Esophagus muscularis mucosa (tissue), 3 donors: Measurements from ENCODE around the gene COG5.

ENCODE experiments used
- POLR2A ChIP-seq: fragments of 450-650 bp; IDR thresholded peaks from one replicate; pipeline ENCODE4 v1.6.1; 2017; ENCODE audit warnings: antibody characterized with exemption, moderate library complexity, mild to moderate bottlenecking, low read depth
- POLR2AphosphoS5 ChIP-seq, 2 donors: sonication (generic); formaldehyde crosslinking; IDR thresholded peaks; one replicate each; pipeline ENCODE4 v1.6.1; 2017; ENCODE audit warnings: antibody characterized with exemption in 2 of 2
- TF ChIP-seq, protein P1 (sequence below), 3 experiments: fragments of 200-600 bp in 2 of 3; fragments of 450-650 bp in 1 of 3; sonication (generic) in 2 of 3; IDR thresholded peaks; one replicate each; pipeline ENCODE4 v1.5.1; 2017 to 2019; ENCODE audit warnings: antibody characterized with exemption in 3 of 3, mild to moderate bottlenecking in 2 of 3, moderate library complexity in 1 of 3

DNA sequence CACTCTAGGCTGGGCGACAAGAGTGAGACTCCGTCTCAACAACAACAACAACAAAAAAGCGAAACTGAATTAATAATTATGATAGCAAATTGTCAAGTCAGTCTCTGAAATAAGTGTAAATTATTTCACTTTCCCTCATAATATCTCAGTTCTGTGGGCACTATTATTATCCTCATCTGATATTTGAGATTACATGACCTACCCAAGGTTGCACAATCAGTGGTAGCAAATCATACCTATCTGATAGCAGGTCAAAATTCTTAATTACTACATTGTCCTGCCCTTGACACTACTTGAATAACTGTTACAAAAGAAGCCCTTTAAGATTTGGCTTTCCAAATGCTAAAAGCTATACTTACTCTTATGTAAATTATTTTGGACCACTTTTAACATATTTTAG, 209.1 kb downstream of the COG5 start:
- TF ChIP-seq POLR2A (no peak), POLR2AphosphoS5 (IDR thresholded peaks at IDR 0.05) (no peak)
- TF ChIP-seq, protein P1, sequence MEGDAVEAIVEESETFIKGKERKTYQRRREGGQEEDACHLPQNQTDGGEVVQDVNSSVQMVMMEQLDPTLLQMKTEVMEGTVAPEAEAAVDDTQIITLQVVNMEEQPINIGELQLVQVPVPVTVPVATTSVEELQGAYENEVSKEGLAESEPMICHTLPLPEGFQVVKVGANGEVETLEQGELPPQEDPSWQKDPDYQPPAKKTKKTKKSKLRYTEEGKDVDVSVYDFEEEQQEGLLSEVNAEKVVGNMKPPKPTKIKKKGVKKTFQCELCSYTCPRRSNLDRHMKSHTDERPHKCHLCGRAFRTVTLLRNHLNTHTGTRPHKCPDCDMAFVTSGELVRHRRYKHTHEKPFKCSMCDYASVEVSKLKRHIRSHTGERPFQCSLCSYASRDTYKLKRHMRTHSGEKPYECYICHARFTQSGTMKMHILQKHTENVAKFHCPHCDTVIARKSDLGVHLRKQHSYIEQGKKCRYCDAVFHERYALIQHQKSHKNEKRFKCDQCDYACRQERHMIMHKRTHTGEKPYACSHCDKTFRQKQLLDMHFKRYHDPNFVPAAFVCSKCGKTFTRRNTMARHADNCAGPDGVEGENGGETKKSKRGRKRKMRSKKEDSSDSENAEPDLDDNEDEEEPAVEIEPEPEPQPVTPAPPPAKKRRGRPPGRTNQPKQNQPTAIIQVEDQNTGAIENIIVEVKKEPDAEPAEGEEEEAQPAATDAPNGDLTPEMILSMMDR (IDR thresholded peaks at IDR 0.05) = no peak
